ENCODE data around the gene GCNT4. TPM values are rescaled to one million over a fixed set of nuclear protein-coding genes. Genes with fewer than 3 reads are reported as not detected.

Gene GCNT4
- total RNA-seq, 2 donors from 2014 or later = 0.20 to 0.41 TPM

DNA sequence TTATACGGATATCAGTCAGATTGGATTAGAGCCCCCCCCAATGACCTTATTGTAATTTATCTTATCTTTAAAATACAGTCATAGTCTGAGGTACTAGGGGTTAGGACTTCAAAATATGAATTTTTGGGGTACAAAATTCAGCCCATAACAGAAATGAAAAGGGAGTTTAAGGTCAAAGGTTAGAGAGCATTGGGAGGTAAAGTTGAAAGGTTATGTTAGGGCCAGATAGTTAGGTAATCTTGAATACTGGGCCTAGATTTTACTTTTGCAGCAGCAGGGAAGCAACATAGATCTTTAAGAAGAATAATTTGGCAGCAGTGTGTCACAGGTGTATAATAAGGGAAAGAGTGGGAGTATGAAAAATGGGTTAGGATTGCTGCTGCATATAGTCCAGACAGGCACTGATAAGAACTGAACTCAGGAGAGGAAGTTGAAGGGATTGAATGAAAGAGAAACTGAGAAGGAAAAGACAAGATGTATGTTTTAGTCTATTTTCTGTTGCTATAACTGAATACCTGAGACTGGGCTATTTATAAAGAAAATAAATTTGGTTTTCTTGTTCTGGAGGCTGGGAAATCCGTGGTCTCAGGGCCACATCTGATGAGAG lies 10.7 kb upstream of the GCNT4 start:
- Histone ChIP-seq H3K9me3 (no peaks in the 10 kb centered on the region), H3K4me3 (no peak overlapping the region), H3K27me3 (no peaks in the 10 kb centered on the region), H3K4me1 (no peaks in the 10 kb centered on the region), H3K27ac (no peak overlapping the region), H3K36me3 (no peaks in the 10 kb centered on the region)
- TF ChIP-seq, protein P1, sequence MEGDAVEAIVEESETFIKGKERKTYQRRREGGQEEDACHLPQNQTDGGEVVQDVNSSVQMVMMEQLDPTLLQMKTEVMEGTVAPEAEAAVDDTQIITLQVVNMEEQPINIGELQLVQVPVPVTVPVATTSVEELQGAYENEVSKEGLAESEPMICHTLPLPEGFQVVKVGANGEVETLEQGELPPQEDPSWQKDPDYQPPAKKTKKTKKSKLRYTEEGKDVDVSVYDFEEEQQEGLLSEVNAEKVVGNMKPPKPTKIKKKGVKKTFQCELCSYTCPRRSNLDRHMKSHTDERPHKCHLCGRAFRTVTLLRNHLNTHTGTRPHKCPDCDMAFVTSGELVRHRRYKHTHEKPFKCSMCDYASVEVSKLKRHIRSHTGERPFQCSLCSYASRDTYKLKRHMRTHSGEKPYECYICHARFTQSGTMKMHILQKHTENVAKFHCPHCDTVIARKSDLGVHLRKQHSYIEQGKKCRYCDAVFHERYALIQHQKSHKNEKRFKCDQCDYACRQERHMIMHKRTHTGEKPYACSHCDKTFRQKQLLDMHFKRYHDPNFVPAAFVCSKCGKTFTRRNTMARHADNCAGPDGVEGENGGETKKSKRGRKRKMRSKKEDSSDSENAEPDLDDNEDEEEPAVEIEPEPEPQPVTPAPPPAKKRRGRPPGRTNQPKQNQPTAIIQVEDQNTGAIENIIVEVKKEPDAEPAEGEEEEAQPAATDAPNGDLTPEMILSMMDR (IDR thresholded peaks at IDR 0.05) = no peak
- DNase-seq (ENCODE audit: low spot score) = no peak

GRCh38 chr5:75059912-75060545 lies 7.7 kb upstream of the GCNT4 start:
- H3K4me3 ChIP-seq = no peak overlapping the region
- no peak for DNase-seq (ENCODE audit: low spot score)
- no peaks in the 10 kb centered on the region for H3K27me3 ChIP-seq
- H3K4me1 ChIP-seq = no peaks in the 10 kb centered on the region
- H3K9me3 ChIP-seq = no peaks in the 10 kb centered on the region
- no peaks in the 10 kb centered on the region for H3K36me3 ChIP-seq
- TF ChIP-seq, protein P1 (IDR thresholded peaks at IDR 0.05) = no peak
- no peak overlapping the region for H3K27ac ChIP-seq

GRCh38 chr5:75058986-75059535 lies 6.7 kb upstream of the GCNT4 start:
- no peak for DNase-seq (ENCODE audit: low spot score)
- no peaks in the 10 kb centered on the region for H3K27me3 ChIP-seq
- H3K4me3 ChIP-seq = no peak overlapping the region
- H3K4me1 ChIP-seq = peaks cover 0 to 7% of the 10 kb centered on the region in 2 donors
- no peaks in the 10 kb centered on the region for H3K9me3 ChIP-seq
- no peak overlapping the region for H3K27ac ChIP-seq
- H3K36me3 ChIP-seq = no peaks in the 10 kb centered on the region
- TF ChIP-seq, protein P1 (IDR thresholded peaks at IDR 0.05) = no peak

DNA sequence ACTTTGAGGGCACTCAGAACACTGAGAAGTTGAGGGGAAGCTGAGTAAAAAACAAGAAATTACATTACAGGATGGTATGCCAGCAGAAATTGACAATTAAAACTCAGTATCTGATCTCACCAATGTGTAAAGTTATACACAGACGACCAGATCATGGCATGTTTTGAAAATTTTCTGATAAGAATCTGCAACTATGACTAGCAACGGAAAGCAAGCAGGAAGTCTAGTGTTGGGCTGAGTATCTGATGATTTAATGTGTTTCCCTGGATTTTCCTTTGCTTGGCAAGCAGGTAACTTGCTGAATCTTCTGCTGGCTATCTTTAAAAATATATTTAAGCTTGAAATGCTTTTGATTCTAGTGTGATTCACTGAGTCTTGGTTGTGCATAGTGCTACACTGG lies 5.2 kb upstream of the GCNT4 start:
- Histone ChIP-seq H3K4me1 (peaks cover 0 to 10% of the 10 kb centered on the region in 2 donors), H3K4me3 (no peak overlapping the region), H3K9me3 (no peaks in the 10 kb centered on the region), H3K36me3 (no peaks in the 10 kb centered on the region), H3K27me3 (no peaks in the 10 kb centered on the region), H3K27ac (no peak overlapping the region)
- DNase-seq (ENCODE audit: low spot score) = no peak
- TF ChIP-seq, protein P1 (IDR thresholded peaks at IDR 0.05) = no peak

DNA sequence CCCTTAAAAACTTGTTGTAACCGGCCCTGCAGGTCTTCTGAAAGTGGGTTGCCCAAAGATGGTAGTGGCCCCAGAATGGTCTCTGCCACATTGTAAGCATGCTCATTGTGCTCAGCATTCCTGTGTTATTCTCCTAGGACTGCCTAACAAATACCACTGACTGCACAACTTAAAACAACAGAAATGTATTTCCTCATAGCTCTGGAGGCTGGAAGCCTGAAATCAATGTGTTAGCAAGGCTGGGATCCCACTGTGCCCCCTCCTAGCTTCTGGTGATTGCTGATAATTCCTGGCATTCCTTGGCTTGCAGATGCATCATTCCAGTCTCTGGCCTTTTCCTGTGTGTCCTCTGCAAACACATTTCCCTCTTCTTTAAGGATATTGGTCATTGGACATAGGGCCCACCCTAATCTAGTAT lies 3.4 kb upstream of the GCNT4 start:
- no peaks in the 10 kb centered on the region for H3K36me3 ChIP-seq
- no peaks in the 10 kb centered on the region for H3K9me3 ChIP-seq
- H3K4me1 ChIP-seq = peaks cover 0 to 15% of the 10 kb centered on the region in 2 donors
- H3K4me3 ChIP-seq = no peak overlapping the region
- no peak for DNase-seq (ENCODE audit: low spot score)
- H3K27ac ChIP-seq = no peak overlapping the region
- no peaks in the 10 kb centered on the region for H3K27me3 ChIP-seq
- TF ChIP-seq, protein P1 (IDR thresholded peaks at IDR 0.05) = no peak

All from right atrium auricular region (tissue), 2 donors.